GM19043 (cell line): Measurements from ENCODE around the gene MROH7.

Source experiments
- ATAC-seq: cut with Tn5 transposase; IDR thresholded peaks from one replicate; pipeline ENCODE4 v1.9.1; 2021; ENCODE audit warnings: low read depth; ENCODE audit not compliant: unreplicated experiment

The MROH7 gene

GRCh38 chr1:54723985-54724384, 82.4 kb downstream of the MROH7 start:
- ATAC-seq = no peak

- ATAC-seq = no peak
Observed at GRCh38 chr1:54724771-54725170, 83.2 kb downstream of the MROH7 start.

- ATAC-seq = no peak
Observed at GRCh38 chr1:54728027-54728426, 86.4 kb downstream of the MROH7 start.

- no peak for ATAC-seq
Observed at GRCh38 chr1:54736685-54737084, 95.1 kb downstream of the MROH7 start.

DNA sequence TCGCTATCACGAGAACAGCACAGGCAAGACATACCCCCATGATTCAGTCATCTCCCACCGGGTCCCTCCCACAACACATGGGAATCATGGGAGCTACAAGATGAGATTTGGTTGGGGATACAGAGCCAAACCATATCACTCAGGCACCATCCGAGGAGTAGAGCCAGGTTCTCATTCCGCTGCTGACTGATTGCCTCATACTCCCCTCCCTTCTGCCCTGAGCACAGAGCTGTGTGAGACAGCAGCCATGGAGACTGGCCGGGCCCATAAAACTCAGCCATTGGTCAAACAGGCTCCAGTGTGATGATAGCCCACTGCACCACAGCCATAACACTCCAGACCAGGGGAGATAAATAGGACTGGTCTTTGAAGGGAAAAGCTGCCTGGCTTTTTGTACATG, 96.7 kb downstream of the MROH7 start:
- no peak for ATAC-seq

DNA sequence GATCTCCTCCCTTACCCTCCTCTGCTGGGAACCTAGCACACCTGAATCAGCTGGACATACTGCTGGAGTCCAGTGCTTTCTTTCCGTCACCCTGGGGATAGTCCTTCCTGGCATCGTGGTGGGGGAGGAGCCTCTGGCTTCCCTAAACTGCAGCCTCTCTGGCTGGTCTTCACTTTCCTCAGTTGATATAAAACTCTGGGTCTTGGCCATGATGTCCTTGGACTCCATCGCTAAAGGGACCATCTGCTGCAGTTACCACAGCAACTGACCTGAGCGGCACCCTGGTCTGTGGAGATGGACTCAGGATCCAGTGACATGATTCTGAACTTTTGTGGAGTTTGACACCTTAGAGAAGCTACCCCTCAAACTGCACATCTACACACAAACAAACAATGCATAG, 99.9 kb downstream of the MROH7 start:
- no peak for ATAC-seq

DNA sequence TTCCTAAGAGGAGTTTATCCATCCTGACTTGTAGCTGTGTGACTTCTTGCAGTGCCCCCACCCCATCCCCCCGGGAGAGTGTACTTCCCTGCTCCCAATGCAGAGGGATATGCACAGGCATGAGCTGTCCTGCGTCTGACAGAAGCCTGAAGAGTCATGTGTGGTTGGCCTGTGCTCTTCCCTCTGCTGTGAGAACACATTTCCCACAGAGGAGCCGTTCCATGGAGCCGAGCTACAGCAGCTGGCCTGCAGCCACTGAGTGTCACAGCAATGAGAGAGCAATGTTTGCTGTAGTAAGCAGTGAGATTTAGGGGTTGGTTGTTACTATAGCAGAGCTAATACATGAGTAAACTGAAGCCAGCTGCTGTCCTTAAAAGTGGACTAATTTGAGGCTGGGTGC, 100.7 kb downstream of the MROH7 start:
- ATAC-seq = no peak

GRCh38 chr1:54743416-54744226, 102.0 kb downstream of the MROH7 start:
- ATAC-seq = no peak

GRCh38 chr1:54744696-54745095, 103.1 kb downstream of the MROH7 start:
- ATAC-seq = no peak

DNA sequence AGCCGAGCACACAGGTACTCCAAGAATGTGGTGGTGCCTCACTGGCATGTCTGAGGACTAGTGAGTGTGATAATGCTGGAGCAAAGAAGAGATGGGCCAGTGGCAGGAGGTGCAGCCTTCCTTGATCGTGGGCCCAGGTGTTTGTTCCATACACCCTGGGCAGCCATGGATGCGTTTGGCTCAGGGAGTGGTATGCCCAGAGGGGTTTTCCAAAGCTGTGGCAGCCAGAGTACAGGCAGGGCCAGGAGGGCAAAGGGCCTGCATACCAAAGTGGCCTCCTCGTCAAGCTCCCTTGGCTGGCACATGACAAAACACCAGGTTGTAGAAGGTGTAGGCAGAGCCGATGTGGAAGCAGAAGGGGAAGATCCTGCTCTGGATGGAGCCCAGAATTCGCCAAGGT, 103.7 kb downstream of the MROH7 start:
- ATAC-seq = no peak

- ATAC-seq = no peak
Observed at GRCh38 chr1:54745864-54746263, 104.3 kb downstream of the MROH7 start.

GRCh38 chr1:54748094-54748835, 106.7 kb downstream of the MROH7 start:
- ATAC-seq = no peak

- no peak for ATAC-seq
Observed at GRCh38 chr1:54750596-54750995, 109.0 kb downstream of the MROH7 start.

GRCh38 chr1:54751426-54751825, 109.8 kb downstream of the MROH7 start:
- no peak for ATAC-seq

DNA sequence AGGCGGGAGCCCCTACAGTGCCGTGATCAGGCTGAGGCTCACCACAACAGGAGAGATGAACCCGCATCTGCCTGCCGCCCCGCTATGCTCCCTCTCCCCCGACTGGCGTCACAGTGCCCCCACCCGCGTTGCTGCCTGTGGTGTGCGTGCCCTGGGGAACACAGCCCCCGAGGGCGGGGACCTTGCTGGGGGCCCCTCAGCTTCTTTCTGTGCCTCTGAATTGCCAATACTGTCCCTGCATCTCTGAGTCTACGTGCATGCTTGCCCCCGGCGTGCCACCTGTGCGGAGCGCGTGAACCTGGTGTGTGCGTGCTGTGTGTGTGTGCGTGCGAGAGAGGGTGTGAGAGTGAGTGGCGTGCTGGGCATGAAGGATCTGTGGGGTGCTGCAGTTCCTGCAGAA, 112.5 kb downstream of the MROH7 start:
- ATAC-seq = no peak

DNA sequence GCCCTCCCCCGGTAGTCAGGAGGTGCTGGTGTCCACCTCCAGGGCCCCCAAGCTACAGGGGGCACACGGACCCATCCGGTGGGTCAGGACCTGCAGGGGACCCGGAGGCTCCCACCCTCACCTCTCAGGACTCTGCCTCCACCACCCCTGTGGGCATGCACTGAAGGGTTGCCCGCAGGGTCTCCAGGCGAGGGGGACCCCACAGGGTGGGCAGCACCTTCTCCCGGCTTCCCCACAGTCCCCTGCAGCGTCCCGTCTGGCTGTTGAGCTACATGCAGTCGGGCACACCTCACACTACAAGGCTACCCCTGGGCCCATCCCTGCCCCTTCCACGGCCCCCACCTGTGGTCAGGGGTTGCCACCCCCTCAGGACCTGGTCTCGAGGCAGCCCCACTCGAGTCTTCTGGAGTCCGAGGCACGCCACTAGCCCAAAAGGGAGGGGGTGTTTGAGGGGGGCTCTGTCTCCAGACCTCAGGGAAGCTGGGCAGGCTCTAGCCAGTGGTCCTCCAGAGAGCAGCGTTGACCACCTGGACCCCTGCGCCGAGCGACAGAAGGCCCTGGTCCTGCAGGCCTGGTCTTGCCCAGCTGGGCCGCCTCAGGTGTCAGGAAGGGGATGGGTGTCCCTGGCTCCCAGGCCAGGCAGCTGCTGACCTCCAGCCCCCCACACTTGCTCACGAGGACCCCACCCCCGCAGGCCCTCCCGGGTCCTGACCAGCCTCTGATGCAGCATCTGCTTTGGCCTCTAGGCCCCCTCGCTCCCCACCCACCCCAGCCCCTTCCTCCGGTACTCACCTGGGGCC, 113.1 kb downstream of the MROH7 start:
- no peak for ATAC-seq

GRCh38 chr1:54757833-54758232, 116.2 kb downstream of the MROH7 start:
- no peak for ATAC-seq

GRCh38 chr1:54758678-54759348, 117.2 kb downstream of the MROH7 start:
- no peak for ATAC-seq
